HG03460 (cell line): ENCODE measurements around the gene CDK15.
"Not testable (repeated sequence)": the region's sequence is repeated elsewhere in the genome, so short reads cannot be mapped to it uniquely, and the experiment has no call there.

Experiments
- ATAC-seq: cut with Tn5 transposase; IDR thresholded peaks from one replicate; pipeline ENCODE4 v1.9.1; 2021; ENCODE audit not compliant: unreplicated experiment

CDK15 gene

DNA sequence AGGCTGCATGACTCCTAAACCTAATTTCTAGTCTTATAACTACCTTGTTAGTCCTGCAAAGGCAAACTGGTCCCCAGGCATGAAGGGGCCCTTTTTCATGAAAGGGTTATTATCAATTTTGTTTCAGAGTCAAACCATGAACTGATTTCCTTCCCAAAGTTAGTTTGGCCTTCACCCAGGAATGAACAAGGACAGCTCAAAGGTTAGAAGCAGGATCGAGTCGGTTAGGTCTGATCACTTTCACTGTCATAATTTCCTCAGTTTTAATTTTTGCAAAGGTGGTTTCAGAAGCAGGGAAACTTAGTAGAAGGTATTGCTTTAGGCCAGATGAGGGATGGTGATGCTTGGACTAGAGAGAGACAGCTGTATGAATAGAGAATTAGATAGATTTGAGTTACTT is 16.9 kb upstream of the CDK15 start:
- ATAC-seq = no peak

DNA sequence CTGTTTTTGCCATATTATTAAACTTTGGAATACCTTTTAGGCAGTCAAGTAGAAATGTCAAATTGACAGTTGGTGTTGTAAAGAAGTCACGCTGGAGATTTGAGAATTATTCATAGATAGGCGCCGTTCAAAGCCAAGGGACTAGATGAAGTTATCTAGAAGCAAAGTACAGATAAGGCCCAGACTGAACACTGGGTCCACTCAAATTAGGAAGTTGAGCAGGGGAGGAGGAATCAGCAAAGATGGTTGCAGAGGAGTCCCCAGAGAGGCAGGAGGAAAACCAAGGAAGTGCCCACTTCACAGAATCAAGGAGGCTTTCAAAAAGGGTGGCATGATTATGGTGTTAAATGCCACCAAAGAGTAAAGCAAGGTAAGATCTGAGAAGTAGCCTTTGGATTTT is 16.0 kb upstream of the CDK15 start:
- ATAC-seq = no peak

DNA sequence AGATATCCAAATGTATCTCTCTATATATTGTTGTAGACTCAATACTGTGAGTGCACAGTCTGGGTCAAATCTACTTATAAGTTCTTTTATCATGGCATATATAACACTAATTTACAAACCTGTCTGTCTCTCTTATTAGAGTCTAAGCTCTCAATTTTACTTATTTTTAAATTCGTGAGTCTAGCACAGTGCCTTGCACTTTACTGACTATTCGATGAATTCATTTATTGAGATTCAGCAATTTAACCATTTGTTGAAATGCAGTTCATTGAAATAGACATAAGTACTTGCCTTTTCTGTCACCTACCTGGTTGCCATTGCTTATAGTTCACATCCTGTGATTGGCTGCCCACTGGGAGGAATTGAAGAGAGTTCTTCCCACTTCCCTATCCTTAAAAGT is 15.3 kb upstream of the CDK15 start:
- ATAC-seq = no peak

DNA sequence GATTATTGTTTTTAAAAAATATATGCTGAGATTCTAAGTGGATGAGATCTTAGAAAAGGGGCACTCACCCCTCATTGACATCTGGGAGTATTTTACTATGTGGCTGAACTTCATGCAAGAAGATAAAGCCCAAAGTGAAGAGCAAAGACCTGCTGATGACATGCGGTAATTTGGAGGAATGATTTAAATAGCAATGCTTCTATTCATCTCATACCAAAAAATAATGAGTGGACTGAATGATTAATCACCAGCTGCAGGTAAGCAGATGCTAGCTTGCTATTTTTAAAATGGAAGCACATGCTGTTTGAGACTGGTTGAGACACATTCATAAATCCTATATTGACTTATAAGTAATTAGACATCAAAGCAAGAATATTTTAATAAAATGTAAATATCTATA is 12.7 kb upstream of the CDK15 start:
- no peak for ATAC-seq

DNA sequence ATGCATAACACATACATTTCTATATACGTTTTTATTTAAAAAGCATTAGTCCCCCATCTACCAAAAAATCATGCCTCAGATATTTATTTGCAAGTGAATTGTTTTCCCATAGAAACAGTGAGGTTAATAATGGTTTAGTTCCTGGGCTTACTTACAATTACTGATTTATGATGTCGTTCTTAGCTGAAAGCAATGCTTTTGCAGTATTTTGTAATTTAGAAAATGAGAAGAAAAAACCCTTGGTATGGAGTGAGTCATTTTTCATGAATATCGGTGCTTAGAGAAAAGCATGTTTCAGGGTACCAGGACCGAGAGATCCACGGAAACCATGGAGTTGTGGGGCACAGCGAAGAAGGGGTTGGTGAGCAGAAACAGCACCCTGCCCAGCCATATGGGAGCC is 12.0 kb upstream of the CDK15 start:
- no peak for ATAC-seq

GRCh38 chr2:201795607-201796477 is 10.5 kb upstream of the CDK15 start:
- no peak for ATAC-seq

- no peak for ATAC-seq
These were observed 9.9 kb upstream of the CDK15 start for GRCh38 chr2:201796478-201796865.

DNA sequence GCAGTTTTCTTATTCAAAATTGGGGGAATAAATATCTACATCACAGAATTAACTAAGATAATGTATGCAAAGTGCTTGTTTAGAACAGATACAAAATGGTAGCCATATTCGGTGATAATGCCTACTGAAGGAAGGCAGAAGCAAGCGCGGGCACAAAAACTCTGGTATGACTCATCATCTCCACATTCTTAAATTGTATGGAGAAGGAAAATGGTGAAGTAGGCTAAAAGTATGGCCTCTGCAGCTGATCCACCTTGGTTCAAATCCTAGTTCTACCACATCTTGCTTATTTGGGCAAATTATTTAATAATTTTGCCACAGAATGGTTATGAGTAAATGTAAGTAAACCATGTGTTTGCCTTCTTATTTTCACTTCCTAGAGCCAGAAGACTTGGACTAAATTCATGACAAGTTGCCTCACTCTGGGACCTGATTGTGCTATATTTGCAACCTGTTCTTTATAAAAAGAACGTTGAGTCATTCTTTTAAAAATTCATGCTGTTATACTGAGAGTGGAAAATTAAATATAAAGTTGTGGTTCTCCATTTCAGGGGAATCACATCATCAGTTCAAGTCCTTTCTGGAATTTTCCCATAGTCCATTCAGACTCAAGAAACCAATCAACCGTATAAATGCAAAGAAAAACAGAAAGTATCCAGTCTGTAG is 9.0 kb upstream of the CDK15 start:
- ATAC-seq = no peak

DNA sequence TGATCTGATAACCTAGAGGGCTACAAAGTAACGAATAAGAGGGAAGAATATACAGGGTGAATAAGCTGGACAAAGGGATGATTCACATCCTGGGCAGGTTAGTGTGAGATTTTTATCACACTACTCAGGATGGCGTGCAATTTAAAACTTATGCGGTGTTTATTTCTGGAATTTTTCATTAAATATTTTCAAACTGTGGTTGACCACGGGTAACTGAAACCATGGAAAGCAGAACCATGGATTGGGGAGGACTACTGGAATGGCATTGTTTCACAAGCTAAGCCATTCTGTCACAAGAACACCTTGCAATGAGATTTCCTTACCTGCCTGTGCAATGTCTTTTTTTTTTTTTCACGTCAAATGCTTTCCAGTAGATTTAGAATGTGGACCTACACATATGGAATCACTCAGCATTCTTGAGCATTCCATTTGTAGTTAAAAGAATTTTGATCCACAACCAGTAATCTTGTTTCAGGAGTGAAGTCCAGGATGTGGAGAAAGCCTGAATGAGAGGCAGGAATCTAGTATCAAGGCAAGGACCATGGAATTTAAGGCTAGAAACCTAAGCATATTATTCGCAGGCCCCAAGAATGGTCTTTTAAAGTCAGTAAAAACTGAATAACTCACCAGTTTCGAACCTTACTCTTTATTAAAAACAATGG is 8.0 kb upstream of the CDK15 start:
- ATAC-seq = no peak

DNA sequence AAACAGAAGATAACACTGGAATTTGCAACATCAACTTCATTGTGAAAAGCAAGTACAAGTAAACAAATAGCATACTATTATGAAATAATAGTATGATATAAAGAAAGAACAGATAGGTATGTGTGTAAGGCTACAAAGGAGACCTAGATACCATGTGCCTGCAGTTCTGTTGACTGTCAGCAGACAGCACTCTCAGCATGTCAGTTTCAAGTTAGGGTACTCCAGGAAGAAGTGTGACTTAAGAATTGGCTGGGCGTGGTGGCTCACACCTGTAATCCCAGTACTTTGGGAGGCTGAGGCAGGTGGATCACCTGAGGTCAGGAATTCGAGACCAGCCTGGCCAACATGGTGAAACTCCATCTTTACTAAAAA is 7.4 kb upstream of the CDK15 start:
- ATAC-seq = not testable (repeated sequence)

- ATAC-seq = no peak
These were observed 1.2 kb downstream of the CDK15 start for GRCh38 chr2:201807452-201807999.

GRCh38 chr2:201808027-201808426 is 1.7 kb downstream of the CDK15 start:
- no peak for ATAC-seq

- no peak for ATAC-seq
These were observed 3.3 kb downstream of the CDK15 start for GRCh38 chr2:201809633-201810032.

- ATAC-seq = not testable (repeated sequence)
These were observed 4.3 kb downstream of the CDK15 start for GRCh38 chr2:201810604-201811003.

- no peak for ATAC-seq
These were observed 7.8 kb downstream of the CDK15 start for GRCh38 chr2:201813996-201814760.

DNA sequence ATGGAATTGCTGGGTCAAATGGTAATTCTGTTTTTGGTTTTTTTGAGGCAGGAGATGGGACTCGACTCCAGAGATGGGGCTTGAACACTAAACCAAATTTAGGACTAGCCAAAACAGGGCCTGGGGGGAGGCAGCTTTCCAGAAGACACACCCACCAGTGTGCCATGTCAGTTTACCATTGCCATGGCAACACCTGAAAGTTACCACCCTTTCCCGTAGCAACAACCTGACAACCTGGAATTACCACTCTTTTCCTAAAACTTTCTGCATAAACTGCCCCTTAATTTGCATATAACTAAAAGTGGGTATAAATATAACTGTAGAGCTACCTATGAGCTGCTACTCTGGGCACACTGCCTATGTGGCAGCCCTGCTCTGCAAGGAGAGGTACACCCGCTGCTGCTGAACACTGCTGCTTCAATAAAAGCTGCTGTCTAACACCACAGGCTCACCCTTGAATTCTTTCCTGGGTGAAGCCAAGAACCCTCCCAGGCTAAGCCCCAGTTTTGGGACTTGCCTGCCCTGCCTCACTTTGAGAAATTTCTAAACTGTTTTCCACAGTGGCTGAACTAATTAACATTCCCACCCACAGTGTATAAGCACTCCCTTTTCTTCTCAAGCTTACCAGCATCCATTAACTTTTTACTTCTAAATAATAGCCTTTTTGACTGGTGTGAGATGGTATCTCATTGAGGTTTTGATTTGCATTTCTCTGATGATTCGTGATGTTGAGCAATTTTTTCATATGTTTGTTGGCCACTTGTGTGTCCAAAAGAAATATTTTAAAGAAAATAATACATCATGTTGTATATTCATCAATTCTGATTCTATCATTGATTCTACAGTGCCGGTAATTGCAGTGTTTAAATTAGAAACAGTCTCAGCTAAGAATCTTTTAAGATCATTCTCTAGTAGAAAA is 10.6 kb downstream of the CDK15 start:
- ATAC-seq = no peak

- ATAC-seq = no peak
These were observed 14.2 kb downstream of the CDK15 start for GRCh38 chr2:201820383-201821007.

DNA sequence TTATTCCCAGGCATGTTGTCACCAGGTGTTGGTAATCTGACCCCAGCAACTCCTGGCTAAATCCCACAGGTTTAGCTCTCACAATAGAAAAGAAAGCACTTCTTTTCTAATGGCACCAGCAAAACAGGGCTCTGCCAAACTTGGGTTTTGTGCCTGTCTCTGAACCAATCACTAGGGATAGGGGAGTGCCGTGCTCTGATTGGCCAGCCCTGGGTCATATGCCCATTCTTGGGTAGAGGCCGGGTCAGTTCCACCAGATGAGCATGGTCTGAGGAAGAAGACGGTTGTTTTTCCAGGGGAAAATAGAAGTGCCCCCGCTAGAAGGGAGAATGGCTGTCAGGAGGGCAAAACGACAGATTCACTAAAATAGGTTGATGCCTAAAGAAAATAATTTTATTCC is 14.7 kb downstream of the CDK15 start:
- no peak for ATAC-seq

DNA sequence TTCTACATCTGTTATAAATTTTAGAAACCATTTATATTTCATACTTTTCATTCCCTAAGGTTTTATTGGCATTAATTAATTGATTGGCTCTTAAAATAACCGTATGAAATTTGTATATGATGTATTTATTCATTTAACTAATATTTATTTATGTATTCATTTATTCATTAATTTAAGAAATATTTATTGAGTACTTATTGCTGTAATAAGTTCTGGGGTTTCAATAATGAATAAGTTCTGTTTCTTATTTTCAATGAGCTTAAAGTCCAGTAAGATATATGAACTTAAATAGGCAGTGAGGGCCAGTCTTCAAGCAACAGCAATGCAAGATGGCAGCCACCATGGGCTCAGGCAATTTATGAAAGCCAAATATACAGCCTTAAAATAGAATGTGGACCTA is 17.9 kb downstream of the CDK15 start:
- ATAC-seq = no peak

DNA sequence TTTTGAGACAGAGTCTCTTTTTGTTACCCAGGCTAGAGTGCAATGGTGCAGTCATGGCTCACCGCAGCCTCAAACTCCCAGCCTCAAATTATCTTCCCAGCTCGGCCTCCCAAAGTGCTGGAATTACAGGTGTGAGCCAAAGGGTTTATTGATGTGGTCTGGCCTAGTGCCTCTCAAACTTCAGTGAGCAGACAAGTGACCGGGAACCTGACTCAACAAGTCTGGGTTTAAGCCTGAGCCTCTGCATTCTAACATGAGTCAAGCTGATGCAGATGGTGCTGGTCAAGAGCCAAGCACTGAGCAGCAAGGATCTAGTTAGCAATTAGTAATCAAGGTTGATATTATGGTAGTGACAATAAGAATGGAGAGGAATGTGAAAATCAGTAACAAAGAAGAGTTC is 21.3 kb downstream of the CDK15 start:
- ATAC-seq = no peak
